ENCODE data around the gene PKIB. TPM values are rescaled to one million over a fixed set of nuclear protein-coding genes. Genes with fewer than 3 reads are reported as not detected.

The PKIB gene
- total and polyA plus RNA-seq, 10 of the 15 experiments (the other 5 are each of a cell fraction or from before 2014, with no cell fraction given): 0.20 to 1.8 (median 0.87) TPM

- BruUV-seq (replicated peaks): no TSS peak
- Histone ChIP-seq H3K4me2 (ENCODE audit: control insufficient read depth, insufficient read depth) (no peak overlapping the region), H4K20me1 (ENCODE audit: control insufficient read depth, insufficient read depth) (no peaks in the 10 kb centered on the region; the same call in 1 of the 2 replicates), H3K27ac (ENCODE audit: control insufficient read depth, insufficient read depth) (no peak overlapping the region), H3K4me3 (no peak overlapping the region), H2AFZ (ENCODE audit: control insufficient read depth, low read depth, low read length) (no peak overlapping the region), H3K27me3 (replicated peaks in 1 of 2; ENCODE audit: control insufficient read depth in 2 of 2, insufficient read depth in 2 of 2, low read length in 1 of 2) (no peaks in the 10 kb centered on the region), H3K9me3 (replicated peaks; ENCODE audit: control insufficient read depth, insufficient read depth, low read length) (no peaks in the 10 kb centered on the region), H3K36me3 (ENCODE audit: control insufficient read depth in 2 of 2, insufficient read depth in 2 of 2, low read length in 1 of 2) (no peaks in the 10 kb centered on the region), H3K4me1 (ENCODE audit: control insufficient read depth, insufficient read depth, low read length) (no peaks in the 10 kb centered on the region), H3K79me2 (ENCODE audit: control insufficient read depth, insufficient read depth, low read length) (no peaks in the 10 kb centered on the region), H3K9ac (ENCODE audit: control insufficient read depth, insufficient read depth, low read length) (no peak overlapping the region)
- POLR2A ChIA-PET: interaction anchor here (0.5 kb wide), 1 partner anchor 14 kb away, joined by 4 read pairs; no protein-coding TSS in a partner anchor
- WGBS (ENCODE audit: insufficient coverage, insufficient replicate concordance, low lambda C conversion rate, missing lambda C conversion rate): 32% methylated on average over 3 of the region's 3 CpGs
- RAD21 ChIA-PET (ENCODE audit: unreplicated experiment): interaction anchor here (0.6 to 2.5 kb wide), 4 partner anchors 9 to 74 kb away, joined by 3 to 7 read pairs (median 5); partner anchors contain the start of gene PKIB
- no peak for FAIRE-seq
- no peak for ATAC-seq
- TF ChIP-seq ZNF24 (IDR thresholded peaks at IDR 0.05): no peak
- no peak for TF ChIP-seq KDM1A (IDR thresholded peaks at IDR 0.05; ENCODE audit: borderline replicate concordance)
- TF ChIP-seq SPI1 (IDR thresholded peaks at IDR 0.05; ENCODE audit: borderline replicate concordance, insufficient read depth, low read depth, low read length): no peak
- no peak for TF ChIP-seq NBN (IDR thresholded peaks at IDR 0.05)
- no peak for TF ChIP-seq RFX5 (IDR thresholded peaks at IDR 0.05; ENCODE audit: low read depth, low read length)
- TF ChIP-seq EP300 (IDR thresholded peaks at IDR 0.05; ENCODE audit: borderline replicate concordance in 1 of 2, control insufficient read depth in 1 of 2, low read depth in 2 of 2, low read length in 2 of 2): no peak
- TF ChIP-seq SREBF2 (IDR thresholded peaks at IDR 0.05; ENCODE audit: low read length): no peak
- no peak for TF ChIP-seq TCF3 (IDR thresholded peaks at IDR 0.05; ENCODE audit: borderline replicate concordance, insufficient read depth, low read depth, low read length)
- TF ChIP-seq SMC3 (IDR thresholded peaks at IDR 0.05; ENCODE audit: borderline replicate concordance, low read length): no peak
- DNase-seq (ENCODE audit: low read depth, low spot score): no peak
- intact Hi-C loops (cut with micrococcal nuclease; ENCODE audit: unreplicated experiment): no loop called here
- CTCF ChIA-PET: interaction anchor here (0.7 to 2.7 kb wide), 6 partner anchors 20 to 107 kb away, joined by 3 to 15 read pairs (median 3); no protein-coding TSS in a partner anchor
- SMC1A ChIA-PET (ENCODE audit: uncharacterized antibody, unreplicated experiment): interaction anchor here (0.6 to 3.1 kb wide), 6 partner anchors 11 to 214 kb away, joined by 3 to 17 read pairs (median 3); partner anchors contain the start of gene PKIB
- in situ Hi-C loops (cut with MboI): no loop called here
Measured at GRCh38 chr6:122620428-122620827, 10.2 kb downstream of the PKIB start.

Measured in GM12878 (cell line).